HG03097 (cell line): ENCODE data around the gene MEGF9.
"Not testable (repeated sequence)": the region's sequence is repeated elsewhere in the genome, so short reads cannot be mapped to it uniquely, and the experiment has no call there.

Experiments
- ATAC-seq: cut with Tn5 transposase; IDR thresholded peaks from one replicate; pipeline ENCODE4 v1.9.1; 2021; ENCODE audit not compliant: unreplicated experiment, low FRiP score

MEGF9 gene

GRCh38 chr9:120663950-120664349 is 50.3 kb downstream of the MEGF9 start:
- ATAC-seq: no peak

DNA sequence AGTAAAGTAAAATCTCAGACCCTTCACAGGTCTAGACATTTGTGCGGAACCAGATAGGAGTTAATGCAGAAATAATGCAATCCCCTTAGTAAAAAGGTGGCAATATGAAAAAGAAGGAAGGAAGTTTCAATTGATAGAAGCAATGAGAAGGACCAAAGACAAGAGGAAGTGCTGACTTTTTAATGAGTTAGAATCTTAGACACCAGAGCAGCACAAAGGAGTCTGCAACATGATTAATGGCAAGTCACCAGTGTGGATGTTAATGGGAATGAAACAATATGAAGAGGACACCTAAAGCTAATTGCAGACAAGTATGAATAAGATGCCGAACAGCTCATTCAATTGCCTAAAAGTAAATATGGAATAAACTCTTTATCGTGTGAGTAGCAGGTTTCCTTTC is 50.9 kb downstream of the MEGF9 start:
- ATAC-seq: no peak

DNA sequence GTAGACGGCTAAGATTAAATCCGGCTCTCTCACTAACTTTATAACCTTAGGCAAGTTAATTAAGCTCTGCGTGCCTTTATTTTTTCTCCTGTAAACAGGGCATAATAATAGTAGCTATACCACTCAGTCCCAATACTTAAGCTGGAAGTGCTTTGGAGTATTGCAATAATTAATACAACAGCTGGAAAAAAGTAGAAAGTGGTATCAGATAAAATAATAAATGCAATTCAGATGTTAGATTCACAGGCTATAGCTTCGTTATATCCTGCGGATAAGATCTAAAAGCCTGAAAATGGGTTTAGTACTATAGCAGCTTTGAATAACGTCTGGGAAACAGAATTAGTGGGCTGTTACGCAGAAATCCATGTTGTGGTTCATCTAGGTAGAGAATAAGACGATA is 51.8 kb downstream of the MEGF9 start:
- no peak for ATAC-seq

- no peak for ATAC-seq
Observed at GRCh38 chr9:120659676-120660075, 54.6 kb downstream of the MEGF9 start.

DNA sequence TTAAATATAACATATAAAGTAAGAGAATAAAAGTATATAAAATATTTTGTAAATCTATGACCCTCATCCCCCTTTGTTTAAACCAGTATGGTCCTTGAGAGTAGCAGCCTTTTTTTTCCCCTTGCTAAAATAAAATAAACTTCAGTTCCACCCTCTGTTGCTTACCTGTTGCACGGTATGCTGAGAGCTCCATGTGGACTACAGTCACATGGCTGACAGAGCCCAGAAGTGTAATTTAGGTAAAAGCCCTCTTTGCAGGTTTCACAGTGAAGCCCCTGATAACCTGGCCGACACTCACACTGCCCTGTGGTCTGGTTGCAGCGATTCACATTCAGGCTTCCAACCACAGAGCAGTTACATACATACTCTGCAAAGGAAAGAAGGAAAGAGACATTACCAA is 55.1 kb downstream of the MEGF9 start:
- no peak for ATAC-seq

- no peak for ATAC-seq
Observed at GRCh38 chr9:120655005-120655622, 59.2 kb downstream of the MEGF9 start.

GRCh38 chr9:120654272-120654671 is 60.0 kb downstream of the MEGF9 start:
- no peak for ATAC-seq

DNA sequence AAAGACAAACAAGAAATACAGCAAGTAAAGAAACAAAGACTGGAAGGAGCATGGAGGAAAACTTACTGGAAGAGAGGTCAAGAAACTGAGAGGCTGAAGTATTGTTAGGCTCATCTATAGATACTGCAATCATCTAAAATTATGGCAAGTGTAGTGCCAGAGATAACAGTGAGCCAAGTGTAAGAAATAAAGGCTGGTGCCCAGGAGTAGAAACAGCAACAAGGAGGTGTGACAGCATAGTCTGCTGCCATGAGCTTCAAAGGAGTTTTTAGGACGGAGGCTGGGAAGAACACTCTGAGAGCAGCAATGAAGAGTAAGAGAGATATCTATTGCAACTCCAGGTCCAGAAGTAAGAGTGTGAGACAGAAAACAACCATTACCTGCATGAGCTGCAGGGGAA is 60.5 kb downstream of the MEGF9 start:
- ATAC-seq: no peak

DNA sequence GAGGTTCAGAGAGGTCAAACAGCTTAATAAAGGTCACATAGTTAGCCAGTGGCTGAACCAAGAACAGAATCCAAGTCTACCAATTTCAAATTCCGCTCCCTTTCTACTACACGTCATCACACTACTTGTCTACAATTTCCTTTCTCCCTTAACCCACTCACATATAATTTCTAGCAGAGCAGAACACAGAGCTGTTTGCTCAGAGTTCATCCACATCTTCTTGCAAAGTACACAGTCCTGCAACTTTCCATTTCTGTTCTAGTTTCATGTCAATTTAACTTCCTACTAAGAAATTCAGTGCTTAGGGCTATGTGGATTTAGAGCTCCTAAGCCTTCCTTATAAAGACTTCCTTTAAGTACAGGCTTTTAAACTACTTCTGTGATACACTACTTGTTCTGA is 61.3 kb downstream of the MEGF9 start:
- no peak for ATAC-seq

DNA sequence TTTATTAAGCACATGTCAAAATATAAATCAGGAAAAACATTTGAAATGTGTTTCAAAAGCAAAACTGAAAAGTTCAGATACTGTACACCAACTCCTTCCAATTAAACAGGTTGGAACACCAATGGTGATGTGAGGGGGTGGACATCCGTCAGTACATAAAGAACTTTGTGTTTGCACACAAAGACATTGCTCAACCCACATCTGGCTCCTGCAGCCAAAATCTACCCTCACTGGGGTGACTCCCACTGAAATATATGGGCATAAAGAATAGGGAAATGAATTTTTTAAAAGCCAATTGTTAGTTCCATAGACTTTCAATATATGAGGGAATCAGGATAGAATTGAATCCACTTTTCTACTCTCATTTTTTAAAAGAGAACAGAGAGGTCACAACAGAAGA is 63.9 kb downstream of the MEGF9 start:
- ATAC-seq: no peak

GRCh38 chr9:120648581-120649197 is 65.6 kb downstream of the MEGF9 start:
- no peak for ATAC-seq

DNA sequence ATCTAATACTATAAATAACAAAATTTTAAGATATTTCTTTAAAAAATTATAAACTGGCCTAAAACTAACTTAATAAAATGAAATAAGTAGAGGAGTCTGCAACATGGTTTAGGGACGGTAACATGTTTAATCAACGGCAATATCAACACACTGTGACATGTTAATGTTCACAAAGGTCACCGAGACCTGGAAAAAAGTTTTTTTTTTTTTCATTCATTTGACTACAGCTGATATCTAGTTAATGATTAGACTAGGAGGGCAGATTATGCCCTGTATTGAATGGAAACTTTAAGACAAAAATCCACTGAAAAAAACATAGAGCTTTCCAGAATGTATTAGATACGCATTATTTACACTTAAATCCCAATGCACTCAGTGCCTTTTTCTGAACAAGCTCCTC is 67.3 kb downstream of the MEGF9 start:
- ATAC-seq: no peak

DNA sequence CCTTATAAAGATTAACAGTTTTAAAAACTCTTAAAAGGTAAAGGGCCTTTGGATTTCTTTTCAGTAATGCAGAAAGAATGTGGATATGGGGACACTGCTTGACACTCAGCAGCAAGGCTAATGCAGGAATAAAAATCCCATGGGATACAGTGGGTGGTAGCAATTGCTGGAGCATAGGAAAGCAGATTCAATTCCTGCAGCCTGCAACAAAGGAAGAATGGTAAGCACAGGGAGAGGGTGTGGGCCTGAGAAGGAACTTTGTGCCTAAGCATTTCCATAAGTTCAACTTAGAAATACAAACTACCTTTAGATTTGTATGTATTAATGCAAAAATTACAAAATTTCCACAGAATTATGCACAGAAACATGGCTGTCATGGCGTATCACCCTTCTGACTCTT is 68.5 kb downstream of the MEGF9 start:
- ATAC-seq: no peak

GRCh38 chr9:120643061-120643460 is 71.2 kb downstream of the MEGF9 start:
- no peak for ATAC-seq

GRCh38 chr9:120642129-120642770 is 72.0 kb downstream of the MEGF9 start:
- no peak for ATAC-seq

- not testable (repeated sequence) for ATAC-seq
Observed at GRCh38 chr9:120640874-120641273, 73.4 kb downstream of the MEGF9 start.

DNA sequence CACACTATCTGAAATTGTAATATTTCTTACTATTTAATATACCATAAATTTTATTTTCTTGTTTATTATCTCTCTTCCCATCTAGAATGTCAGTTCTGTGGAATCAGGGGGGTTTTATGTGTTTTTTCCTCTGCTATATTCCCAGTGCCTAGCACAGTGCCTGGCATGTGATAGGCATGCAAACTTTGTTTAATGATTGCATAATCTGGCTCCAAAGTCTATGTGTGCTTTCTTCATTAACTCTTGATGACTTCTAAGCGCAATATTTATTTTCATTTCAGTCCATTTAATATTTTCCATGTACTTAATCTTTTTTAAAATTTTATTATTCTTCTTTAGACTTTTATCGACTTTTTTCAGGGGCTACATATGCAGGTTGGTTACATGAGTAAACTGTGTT is 73.9 kb downstream of the MEGF9 start:
- ATAC-seq: no peak

DNA sequence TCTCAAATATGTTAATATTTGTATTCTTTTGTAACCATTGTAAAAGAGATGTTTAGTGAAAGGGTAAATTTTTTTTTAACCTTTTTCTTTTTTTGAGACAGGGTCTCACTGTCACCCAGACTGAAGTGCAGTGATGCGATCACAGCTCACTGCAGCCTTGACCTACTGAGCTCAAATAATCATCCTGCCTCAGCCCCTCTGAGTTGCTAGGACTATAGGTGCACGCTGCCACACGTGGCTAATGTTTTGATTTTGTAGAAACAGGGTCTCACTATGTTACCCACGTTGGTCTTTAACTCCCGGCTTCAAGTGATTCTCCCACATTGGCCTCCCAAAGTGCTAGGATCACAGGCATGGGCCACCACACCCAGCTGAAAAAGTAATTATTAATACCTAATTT is 76.4 kb downstream of the MEGF9 start:
- ATAC-seq: no peak

DNA sequence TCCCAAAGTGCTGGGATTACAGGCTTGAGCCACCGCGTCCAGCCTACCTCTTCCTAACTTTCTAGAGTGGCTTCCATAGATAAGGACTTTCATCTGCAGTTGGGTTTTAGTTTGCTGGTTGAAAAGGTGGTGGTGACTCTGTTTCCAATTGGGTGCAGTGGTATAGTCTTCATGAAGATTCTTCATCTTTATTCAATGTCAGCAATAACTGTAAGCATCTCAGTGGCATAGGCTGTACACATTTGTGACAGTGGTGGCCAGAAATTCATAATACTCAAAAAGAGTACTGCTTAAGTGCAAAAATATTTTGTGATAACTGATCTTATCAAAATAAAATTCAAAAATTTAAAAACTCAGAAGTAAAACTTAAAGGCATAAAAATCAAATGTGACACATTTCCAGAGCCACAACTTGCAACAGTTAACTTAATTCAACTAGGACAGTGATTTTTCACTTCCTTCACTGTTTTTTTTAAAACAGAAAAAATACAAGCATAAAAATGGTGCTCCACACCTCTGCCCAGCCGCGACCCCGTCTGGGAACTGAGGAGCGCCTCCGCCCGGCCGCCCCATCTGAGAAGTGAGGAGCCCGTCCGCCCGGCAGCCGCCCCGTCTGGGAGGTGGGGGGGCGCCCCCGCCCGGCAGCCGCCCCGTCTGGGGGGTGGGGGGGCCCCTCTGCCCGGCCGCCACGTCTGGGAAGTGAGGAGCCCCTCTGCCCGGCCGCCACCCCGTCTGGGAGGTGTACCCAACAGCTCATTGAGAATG is 77.9 kb downstream of the MEGF9 start:
- no peak for ATAC-seq

DNA sequence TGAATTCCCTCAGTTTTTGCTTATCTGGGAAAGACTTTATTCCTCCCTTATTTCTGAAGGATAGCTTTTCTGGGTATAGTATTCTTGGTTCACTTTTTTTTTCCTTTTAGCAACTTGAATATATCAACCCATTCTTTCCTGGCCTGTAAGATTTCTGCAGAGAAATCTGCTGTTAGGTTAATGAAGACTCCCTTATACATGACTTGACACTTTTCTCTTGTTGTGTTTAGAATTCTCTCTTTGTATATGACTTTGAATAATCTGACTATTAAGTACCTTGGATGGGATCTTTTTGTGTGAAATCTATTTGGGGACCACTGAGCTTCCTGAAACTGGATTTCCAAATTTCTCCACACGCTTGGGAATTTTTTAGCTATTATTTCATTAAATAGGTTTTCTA is 79.3 kb downstream of the MEGF9 start:
- no peak for ATAC-seq

DNA sequence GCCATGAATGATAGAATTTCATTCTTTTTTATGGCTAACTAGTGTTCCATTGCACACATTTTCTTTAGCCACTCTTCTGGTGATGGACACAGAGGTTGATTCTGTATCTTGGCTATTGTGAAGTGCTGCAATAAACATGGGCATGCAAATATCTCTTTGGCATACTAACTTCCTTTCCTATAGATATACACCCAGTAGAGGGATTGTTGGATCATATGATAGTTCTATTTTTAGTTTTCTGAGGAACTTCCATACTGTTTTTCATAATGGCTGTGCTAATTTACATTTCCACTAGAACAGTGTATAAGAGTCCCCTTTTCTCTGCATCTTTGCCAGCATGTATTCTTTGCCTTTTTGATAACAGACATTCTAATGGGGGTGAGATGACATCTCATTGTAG is 83.9 kb downstream of the MEGF9 start:
- ATAC-seq: no peak
